Loucy (cell line): Measurements from ENCODE around the gene ICAM4.

Experiments used
- H2AFZ ChIP-seq: fragments of 200-600 bp; sonication (generic); 2 replicates; pipeline ENCODE4 v1.6.0; 2016; ENCODE audit warnings: antibody characterized with exemption, mild to moderate bottlenecking, low read length, moderate library complexity
- H3F3A ChIP-seq: fragments of 200-600 bp; 2 replicates; pipeline ENCODE4 v1.6.0; 2016; ENCODE audit warnings: antibody characterized with exemption, low read depth, mild to moderate bottlenecking
- H3K27me3 ChIP-seq: fragments of 200-600 bp; sonication (generic); 2 replicates; pipeline ENCODE4 v1.6.1; 2014; ENCODE audit warnings: low read length, mild to moderate bottlenecking; ENCODE audit not compliant: insufficient read depth, poor library complexity, severe bottlenecking
- H3K36me3 ChIP-seq: fragments of 200-600 bp; sonication (generic); 2 replicates; pipeline ENCODE4 v1.6.1; 2016; ENCODE audit warnings: low read length; ENCODE audit not compliant: insufficient read depth
- H3K4me1 ChIP-seq: fragments of 200-600 bp; sonication (generic); 2 replicates; pipeline ENCODE4 v1.5.1; 2014; ENCODE audit warnings: low read length, mild to moderate bottlenecking; ENCODE audit not compliant: insufficient read depth, poor library complexity, severe bottlenecking
- H3K4me2 ChIP-seq: fragments of 200-600 bp; sonication (generic); 2 replicates; pipeline ENCODE4 v1.6.0; 2014; ENCODE audit warnings: antibody characterized with exemption, low read length, low read depth, mild to moderate bottlenecking; ENCODE audit not compliant: poor library complexity, severe bottlenecking
- H3K4me3 ChIP-seq: fragments of 200-600 bp; sonication (generic); 2 replicates; pipeline ENCODE4 v1.5.1; 2014; ENCODE audit warnings: low read length, mild to moderate bottlenecking, mixed read lengths; ENCODE audit not compliant: poor library complexity, severe bottlenecking
- H3K79me2 ChIP-seq: fragments of 200-600 bp; sonication (generic); 2 replicates; pipeline ENCODE4 v1.6.1; 2014; ENCODE audit warnings: low read length; ENCODE audit not compliant: insufficient read depth
- H3K9ac ChIP-seq: fragments of 200-600 bp; sonication (generic); 2 replicates; pipeline ENCODE4 v1.6.0; 2014; ENCODE audit warnings: mild to moderate bottlenecking, low read depth, low read length, moderate library complexity; ENCODE audit not compliant: poor library complexity, severe bottlenecking
- H3K9me2 ChIP-seq: fragments of 200-600 bp; sonication (generic); replicated peaks from 2 replicates; pipeline ENCODE4 v1.6.1; 2016; ENCODE audit warnings: low read depth, low read length, mixed read lengths
- H3K9me3 ChIP-seq: fragments of 200-600 bp; sonication (generic); 2 replicates; pipeline ENCODE4 v1.6.1; 2014; ENCODE audit warnings: mild to moderate bottlenecking, antibody characterized with exemption, low read length, low read depth; ENCODE audit not compliant: insufficient read depth
- H4K20me1 ChIP-seq: fragments of 200-600 bp; sonication (generic); 2 replicates; pipeline ENCODE4 v1.6.0; 2014; ENCODE audit warnings: antibody characterized with exemption, low read length, mild to moderate bottlenecking; ENCODE audit not compliant: insufficient read depth, poor library complexity, severe bottlenecking
- CTCF ChIP-seq: fragments of 200-600 bp; sonication (generic); conservative IDR thresholded peaks from 2 replicates; pipeline ENCODE4 v1.5.1; 2014; ENCODE audit warnings: mild to moderate bottlenecking, antibody characterized with exemption, low read length
- EZH2phosphoT487 ChIP-seq: fragments of 200-600 bp; IDR thresholded peaks from 2 replicates; pipeline ENCODE4 v1.6.1; 2018; ENCODE audit warnings: antibody characterized with exemption, mild to moderate bottlenecking, moderate library complexity, borderline replicate concordance

ICAM4 gene

GRCh38 chr19:10255358-10255757, 31.4 kb upstream of the ICAM4 start:
- peaks cover 4% of the 10 kb centered on the region for H3K4me1 ChIP-seq
- peaks cover 12% of the 10 kb centered on the region for H4K20me1 ChIP-seq
- H3K36me3 ChIP-seq: peaks cover 19% of the 10 kb centered on the region; the same call in 1 of the 2 replicates
- H3K4me3 ChIP-seq: no peak overlapping the region
- no peaks in the 10 kb centered on the region for H3F3A ChIP-seq
- peaks cover 23% of the 10 kb centered on the region for H3K79me2 ChIP-seq
- H3K27me3 ChIP-seq: no peaks in the 10 kb centered on the region
- no peak overlapping the region for H3K9ac ChIP-seq
- no peaks in the 10 kb centered on the region for H3K9me2 ChIP-seq
- H3K4me2 ChIP-seq: no peak overlapping the region
- H3K9me3 ChIP-seq: no peaks in the 10 kb centered on the region
- H2AFZ ChIP-seq: no peak overlapping the region
- TF ChIP-seq EZH2phosphoT487 (no peak), CTCF (no peak)

- Histone ChIP-seq H3K4me1 (peaks cover 4% of the 10 kb centered on the region), H3K4me3 (no peak overlapping the region), H3K36me3 (peaks cover 19% of the 10 kb centered on the region; the same call in 1 of the 2 replicates), H2AFZ (no peak overlapping the region), H3K9ac (no peak overlapping the region), H4K20me1 (peaks cover 12% of the 10 kb centered on the region), H3K4me2 (no peak overlapping the region), H3K27me3 (no peaks in the 10 kb centered on the region), H3K9me2 (no peaks in the 10 kb centered on the region), H3K9me3 (no peaks in the 10 kb centered on the region), H3K79me2 (peaks cover 23% of the 10 kb centered on the region), H3F3A (no peaks in the 10 kb centered on the region)
- TF ChIP-seq EZH2phosphoT487 (no peak), CTCF (no peak)
Measured at GRCh38 chr19:10256551-10256950, 30.2 kb upstream of the ICAM4 start.

- H3K36me3 ChIP-seq: peaks cover 19% of the 10 kb centered on the region; the same call in 1 of the 2 replicates
- H3K27me3 ChIP-seq: no peaks in the 10 kb centered on the region
- H3K79me2 ChIP-seq: peaks cover 23% of the 10 kb centered on the region
- H3K9ac ChIP-seq: no peak overlapping the region
- no peak overlapping the region for H3K4me2 ChIP-seq
- H4K20me1 ChIP-seq: peaks cover 12% of the 10 kb centered on the region
- H3K9me3 ChIP-seq: no peaks in the 10 kb centered on the region
- H3K9me2 ChIP-seq: no peaks in the 10 kb centered on the region
- no peak overlapping the region for H2AFZ ChIP-seq
- H3K4me1 ChIP-seq: peaks cover 4% of the 10 kb centered on the region
- no peaks in the 10 kb centered on the region for H3F3A ChIP-seq
- H3K4me3 ChIP-seq: no peak overlapping the region
- TF ChIP-seq CTCF (no peak), EZH2phosphoT487 (no peak)
Measured at GRCh38 chr19:10256970-10257615, 29.7 kb upstream of the ICAM4 start.
